OCI-LY7 (cell line): ENCODE data around the gene SLC35E2B.
"Not testable (repeated sequence)": the region's sequence is repeated elsewhere in the genome, so short reads cannot be mapped to it uniquely, and the experiment has no call there.

ENCODE experiments used
- EZH2phosphoT487 ChIP-seq: fragments of 200-600 bp; sonication (generic); IDR thresholded peaks from 2 replicates; pipeline ENCODE4 v1.6.1; 2018; ENCODE audit warnings: low read depth, borderline replicate concordance, mild to moderate bottlenecking, mixed run types, antibody characterized with exemption, low read length, moderate library complexity, mixed read lengths
- TF ChIP-seq, protein P1 (sequence below): fragments of 200-600 bp; sonication (generic); conservative IDR thresholded peaks from 2 replicates; pipeline ENCODE4 v1.5.1; 2014; ENCODE audit warnings: mild to moderate bottlenecking, antibody characterized with exemption, low read length, moderate library complexity, mixed read lengths

DNA sequence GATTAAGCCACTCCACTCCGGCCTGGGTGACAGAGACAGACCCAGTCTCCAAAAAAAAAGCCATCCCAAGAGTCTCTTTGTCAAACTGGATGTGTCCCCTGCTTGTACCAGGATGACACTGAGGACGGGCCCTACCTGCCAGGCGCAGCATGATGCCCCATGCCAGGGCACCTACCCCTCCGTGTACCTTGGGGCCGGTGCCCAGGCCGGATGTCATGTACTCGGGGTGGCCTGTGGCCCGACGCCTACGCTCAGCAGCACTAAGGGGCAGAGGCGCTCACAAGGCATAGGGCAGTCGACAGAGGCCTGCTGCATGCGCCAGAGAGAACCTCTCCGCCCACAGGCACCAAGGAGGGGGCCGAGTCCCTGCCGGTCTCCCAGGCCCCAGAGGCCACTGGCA lies 53.2 kb downstream of the SLC35E2B start:
- TF ChIP-seq, protein P1, sequence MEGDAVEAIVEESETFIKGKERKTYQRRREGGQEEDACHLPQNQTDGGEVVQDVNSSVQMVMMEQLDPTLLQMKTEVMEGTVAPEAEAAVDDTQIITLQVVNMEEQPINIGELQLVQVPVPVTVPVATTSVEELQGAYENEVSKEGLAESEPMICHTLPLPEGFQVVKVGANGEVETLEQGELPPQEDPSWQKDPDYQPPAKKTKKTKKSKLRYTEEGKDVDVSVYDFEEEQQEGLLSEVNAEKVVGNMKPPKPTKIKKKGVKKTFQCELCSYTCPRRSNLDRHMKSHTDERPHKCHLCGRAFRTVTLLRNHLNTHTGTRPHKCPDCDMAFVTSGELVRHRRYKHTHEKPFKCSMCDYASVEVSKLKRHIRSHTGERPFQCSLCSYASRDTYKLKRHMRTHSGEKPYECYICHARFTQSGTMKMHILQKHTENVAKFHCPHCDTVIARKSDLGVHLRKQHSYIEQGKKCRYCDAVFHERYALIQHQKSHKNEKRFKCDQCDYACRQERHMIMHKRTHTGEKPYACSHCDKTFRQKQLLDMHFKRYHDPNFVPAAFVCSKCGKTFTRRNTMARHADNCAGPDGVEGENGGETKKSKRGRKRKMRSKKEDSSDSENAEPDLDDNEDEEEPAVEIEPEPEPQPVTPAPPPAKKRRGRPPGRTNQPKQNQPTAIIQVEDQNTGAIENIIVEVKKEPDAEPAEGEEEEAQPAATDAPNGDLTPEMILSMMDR: not testable (repeated sequence)
- TF ChIP-seq EZH2phosphoT487: not testable (repeated sequence)
